ENCODE results near the gene PPP1R1C. TPM values are rescaled to one million over a fixed set of nuclear protein-coding genes. Genes with fewer than 3 reads are reported as not detected.

Gene PPP1R1C
- total RNA-seq: not detected

DNA sequence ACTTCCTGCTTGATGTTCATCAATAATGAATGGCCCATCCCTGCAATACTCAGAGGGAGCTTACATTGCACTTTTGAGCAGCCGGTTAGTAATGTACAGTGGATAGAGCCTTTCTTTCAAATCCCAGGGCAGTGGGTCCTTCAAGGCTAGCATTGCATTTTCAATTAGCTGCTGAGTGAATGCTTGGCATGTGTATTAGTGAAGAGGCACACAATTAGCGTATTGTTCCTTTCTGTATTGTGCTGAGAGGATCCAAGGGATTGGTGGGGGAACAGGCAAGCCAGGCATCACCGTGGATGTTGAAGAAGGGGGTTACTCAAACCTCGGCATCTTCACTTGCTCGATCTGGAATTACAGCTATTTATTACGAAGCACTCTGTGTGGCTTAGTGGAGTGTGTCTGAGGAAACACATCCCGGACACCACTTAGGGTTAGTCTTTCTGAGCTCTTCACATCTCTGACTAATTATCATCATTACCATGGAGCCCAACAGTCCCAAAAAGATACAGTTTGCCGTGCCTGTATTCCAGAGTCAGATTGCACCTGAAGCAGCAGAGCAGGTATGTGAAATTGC, at the start of gene PPP1R1C:
PPP1R1C (plus strand) TSS at position 222 of the 574 bp plus-strand sequence; CDS start at position 480, 258 bp downstream.
- no peak for DNase-seq
- Histone ChIP-seq H3K4me3 (no peak within 1 kb of the TSS), H3K4me1 (peaks cover 0 to 5% (median 0%) of the 10 kb centered on the region in 4 donors), H3K27ac (no peak within 1 kb of the TSS), H3K36me3 (no peaks in the 10 kb centered on the region), H3K27me3 (no peaks in the 10 kb centered on the region), H3K9me3 (no peaks in the 10 kb centered on the region)
- TF ChIP-seq, protein P1, sequence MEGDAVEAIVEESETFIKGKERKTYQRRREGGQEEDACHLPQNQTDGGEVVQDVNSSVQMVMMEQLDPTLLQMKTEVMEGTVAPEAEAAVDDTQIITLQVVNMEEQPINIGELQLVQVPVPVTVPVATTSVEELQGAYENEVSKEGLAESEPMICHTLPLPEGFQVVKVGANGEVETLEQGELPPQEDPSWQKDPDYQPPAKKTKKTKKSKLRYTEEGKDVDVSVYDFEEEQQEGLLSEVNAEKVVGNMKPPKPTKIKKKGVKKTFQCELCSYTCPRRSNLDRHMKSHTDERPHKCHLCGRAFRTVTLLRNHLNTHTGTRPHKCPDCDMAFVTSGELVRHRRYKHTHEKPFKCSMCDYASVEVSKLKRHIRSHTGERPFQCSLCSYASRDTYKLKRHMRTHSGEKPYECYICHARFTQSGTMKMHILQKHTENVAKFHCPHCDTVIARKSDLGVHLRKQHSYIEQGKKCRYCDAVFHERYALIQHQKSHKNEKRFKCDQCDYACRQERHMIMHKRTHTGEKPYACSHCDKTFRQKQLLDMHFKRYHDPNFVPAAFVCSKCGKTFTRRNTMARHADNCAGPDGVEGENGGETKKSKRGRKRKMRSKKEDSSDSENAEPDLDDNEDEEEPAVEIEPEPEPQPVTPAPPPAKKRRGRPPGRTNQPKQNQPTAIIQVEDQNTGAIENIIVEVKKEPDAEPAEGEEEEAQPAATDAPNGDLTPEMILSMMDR (IDR thresholded peaks at IDR 0.05): no peak
- no peak for TF ChIP-seq POLR2A (IDR thresholded peaks at IDR 0.05)

GRCh38 chr2:181937473-181937872, 48.2 kb upstream of the PPP1R1C start:
- no peaks in the 10 kb centered on the region for H3K36me3 ChIP-seq
- H3K9me3 ChIP-seq: no peaks in the 10 kb centered on the region
- no peak overlapping the region for H3K4me3 ChIP-seq
- DNase-seq: no peak
- TF ChIP-seq POLR2A (IDR thresholded peaks at IDR 0.05): no peak
- TF ChIP-seq, protein P1 (IDR thresholded peaks at IDR 0.05): no peak
- no peaks in the 10 kb centered on the region for H3K4me1 ChIP-seq
- no peak overlapping the region for H3K27ac ChIP-seq
- no peaks in the 10 kb centered on the region for H3K27me3 ChIP-seq

GRCh38 chr2:181943411-181944124, 42.1 kb upstream of the PPP1R1C start:
- H3K9me3 ChIP-seq: no peaks in the 10 kb centered on the region
- TF ChIP-seq, protein P1 (IDR thresholded peaks at IDR 0.05): no peak
- TF ChIP-seq POLR2A (IDR thresholded peaks at IDR 0.05): no peak
- no peaks in the 10 kb centered on the region for H3K36me3 ChIP-seq
- H3K27me3 ChIP-seq: no peaks in the 10 kb centered on the region
- DNase-seq: no peak
- no peak overlapping the region for H3K4me3 ChIP-seq
- peaks cover 0 to 5% (median 0%) of the 10 kb centered on the region in 4 donors for H3K4me1 ChIP-seq
- no peak overlapping the region for H3K27ac ChIP-seq

GRCh38 chr2:181944164-181944913, 41.3 kb upstream of the PPP1R1C start:
- DNase-seq: no peak
- H3K27ac ChIP-seq: no peak overlapping the region

GRCh38 chr2:181944914-181945291, 40.8 kb upstream of the PPP1R1C start:
- no peak for DNase-seq
- TF ChIP-seq POLR2A (IDR thresholded peaks at IDR 0.05): no peak
- TF ChIP-seq, protein P1 (IDR thresholded peaks at IDR 0.05): no peak

More at GRCh38 chr2:181944164-181944913, 41.3 kb upstream of the PPP1R1C start:
- no peaks in the 10 kb centered on the region for H3K9me3 ChIP-seq
- H3K27me3 ChIP-seq: no peaks in the 10 kb centered on the region
- TF ChIP-seq, protein P1 (IDR thresholded peaks at IDR 0.05): no peak
- peaks cover 0 to 5% (median 0%) of the 10 kb centered on the region in 4 donors for H3K4me1 ChIP-seq
- H3K36me3 ChIP-seq: no peaks in the 10 kb centered on the region
- no peak overlapping the region for H3K4me3 ChIP-seq

More at GRCh38 chr2:181944914-181945291, 40.8 kb upstream of the PPP1R1C start:
- peaks cover 0 to 5% (median 0%) of the 10 kb centered on the region in 4 donors for H3K4me1 ChIP-seq
- H3K36me3 ChIP-seq: no peaks in the 10 kb centered on the region
- no peaks in the 10 kb centered on the region for H3K9me3 ChIP-seq
- no peaks in the 10 kb centered on the region for H3K27me3 ChIP-seq
- H3K27ac ChIP-seq: no peak overlapping the region
- H3K4me3 ChIP-seq: no peak overlapping the region
